T-cell (primary cell): Measurements from ENCODE around the gene MRI1. TPM values are rescaled to one million over a fixed set of nuclear protein-coding genes. Genes with fewer than 3 reads are reported as not detected.

Experiments used
- ATAC-seq, 4 experiments: fragments of 200-7000 bp in 3 of 4; fragments of 150-1000 bp in 1 of 4; cut with Tn5 transposase; replicated peaks in 1 of 4; 1 replicate in 3 of 4; 2 replicates in 1 of 4; pipeline ENCODE4 v1.10.0; 2021; ENCODE audit warnings: moderate library complexity in 3 of 4, mild to moderate bottlenecking in 2 of 4, moderate number of reproducible peaks in 1 of 4
- CTCF ChIA-PET, 2 donors: fragments of 300-600 bp; sonication (Branson Sonifier 250); formaldehyde crosslinking; loops; one replicate each; lab custom pipeline; 2022; ENCODE audit warnings: antibody characterized with exemption in 2 of 2; lab: Charles Lee
- POLR2A ChIA-PET, 2 donors: fragments of 300-600 bp; sonication (Branson Sonifier 250); formaldehyde crosslinking; loops; one replicate each; lab custom pipeline; 2022; ENCODE audit warnings: antibody characterized with exemption in 2 of 2; lab: Charles Lee
- DNase-seq, 35 experiments: peaks; one replicate each; pipeline versions ENCODE4 v3.0.0 to v3.0.0-alpha.2; 2013 to 2023
- H3K27ac ChIP-seq: one replicate; pipeline ENCODE4 v1.5.1; 2013; ENCODE audit warnings: low read length
- H3K27me3 ChIP-seq, 2 experiments: replicated peaks in 1 of 2; 1 replicate in 1 of 2; 2 replicates in 1 of 2; pipeline versions ENCODE4 v1.6.1 to v1.7.0; 2013; ENCODE audit warnings: low read length in 1 of 2, mixed read lengths in 1 of 2; ENCODE audit not compliant: control insufficient read depth in 2 of 2, insufficient read depth in 2 of 2; ENCODE audit errors: extremely low read depth in 1 of 2
- H3K36me3 ChIP-seq, 2 donors: 1 replicate in 1 of 2; 2 replicates in 1 of 2; pipeline versions ENCODE4 v1.6.1 to v1.7.0; 2013; ENCODE audit warnings: low read length in 1 of 2; ENCODE audit not compliant: control insufficient read depth in 2 of 2, insufficient read depth in 1 of 2; ENCODE audit errors: extremely low read depth in 1 of 2
- H3K4me1 ChIP-seq, 2 experiments: 1 replicate in 1 of 2; 2 replicates in 1 of 2; pipeline versions ENCODE4 v1.6.1 to v1.7.0; 2013; ENCODE audit warnings: low read length in 2 of 2, mixed read lengths in 1 of 2; ENCODE audit not compliant: insufficient read depth in 2 of 2, control insufficient read depth in 1 of 2; ENCODE audit errors: extremely low read depth in 1 of 2
- H3K4me3 ChIP-seq, 2 donors: 1 replicate in 1 of 2; 2 replicates in 1 of 2; pipeline versions ENCODE4 v1.5.1 to v1.7.0; 2013; ENCODE audit warnings: mild to moderate bottlenecking in 2 of 2, low read length in 1 of 2, moderate library complexity in 1 of 2; ENCODE audit not compliant: control insufficient read depth in 1 of 2; ENCODE audit errors: extremely low read depth in 1 of 2
- H3K9me3 ChIP-seq: 2 replicates; pipeline ENCODE4 v1.7.0; 2013
- H3K27ac Mint-ChIP-seq, 2 donors: one replicate each; pipeline ENCODE4 v1.8.0; 2020 to 2021; ENCODE audit warnings: mild to moderate bottlenecking in 2 of 2, mixed read lengths in 2 of 2
- H3K27me3 Mint-ChIP-seq, 2 donors: one replicate each; pipeline ENCODE4 v1.8.0; 2021 to 2022; ENCODE audit warnings: mixed read lengths in 2 of 2
- H3K36me3 Mint-ChIP-seq: one replicate; pipeline ENCODE4 v1.8.0; 2021; ENCODE audit warnings: mixed read lengths
- H3K4me1 Mint-ChIP-seq, 3 donors: one replicate each; pipeline ENCODE4 v1.8.0; 2020 to 2022; ENCODE audit warnings: mixed read lengths in 3 of 3, mild to moderate bottlenecking in 1 of 3
- H3K4me3 Mint-ChIP-seq, 3 donors: one replicate each; pipeline ENCODE4 v1.8.0; 2020 to 2022; ENCODE audit warnings: mild to moderate bottlenecking in 3 of 3, mixed read lengths in 3 of 3, moderate library complexity in 3 of 3
- H3K9me3 Mint-ChIP-seq, 3 donors: one replicate each; pipeline ENCODE4 v1.8.0; 2020 to 2022; ENCODE audit warnings: mixed read lengths in 3 of 3
- WGBS: methylation state at CpG from one replicate; pipeline ENCODE4 v1.1.5; 2013; ENCODE audit warnings: missing lambda C conversion rate; ENCODE audit not compliant: insufficient coverage; 5-methylcytosine and 5-hydroxymethylcytosine counted together
- total RNA-seq, 35 experiments: library from RNA in 6 of 35; stranded (reverse) in 6 of 35; fragments of 120-200 nt in 1 of 35; gene quantifications; one replicate each; pipeline versions ENCODE4 v1.2.1 to v1.2.4 and lab custom pipeline; 2013 to 2026

Gene MRI1
- total RNA-seq, 5 donors from 2014 or later (not counting 1 experiment from before 2014, with no cell fraction given): 37.6 to 107 (median 94.3) TPM

GRCh38 chr19:13794398-13794756, 30.1 kb downstream of the MRI1 start:
- DNase-seq: no peak

GRCh38 chr19:13794757-13795589, 30.7 kb downstream of the MRI1 start, which contains the start of gene ZSWIM4:
ZSWIM4 (plus strand) TSS chr19:13795443; CDS start chr19:13795649, 206 bp downstream.
- Mint-ChIP-seq H3K27ac (peak within 1 kb of the TSS; percentile 94 to 96), H3K4me1 (peaks cover 30 to 35% (median 34%) of the 10 kb centered on the region in 3 donors), H3K9me3 (no peaks in the 10 kb centered on the region), H3K4me3 (peak within 1 kb of the TSS; percentile 94 to 97 (median 95)), H3K27me3 (no peaks in the 10 kb centered on the region), H3K36me3 (no peaks in the 10 kb centered on the region)
- WGBS: under 1% methylated on average over 64 of the region's 71 CpGs
- ATAC-seq (peak; percentile 92 to 97 (median 96)), DNase-seq (peak; percentile 64 to 94 (median 79))
- H3K27me3 ChIP-seq: no peaks in the 10 kb centered on the region
- H3K27ac ChIP-seq: peak within 1 kb of the TSS; percentile 73
- ChIA-PET CTCF (interaction anchor here in 1 of 2 donors (0.6 to 0.8 kb wide), 5 partner anchors 12 to 201 kb away, joined by 3 to 8 read pairs (median 5); partner anchors contain the start of gene C19orf53), POLR2A (interaction anchor here in 1 of 2 donors (0.7 to 1.1 kb wide), 2 partner anchors 46 to 51 kb away, joined by 3 read pairs; no protein-coding TSS in a partner anchor)
- H3K9me3 ChIP-seq: no peaks in the 10 kb centered on the region
- peak within 1 kb of the TSS; percentile 69 to 70 for H3K4me3 ChIP-seq
- H3K36me3 ChIP-seq: no peaks in the 10 kb centered on the region
- H3K4me1 ChIP-seq: peaks cover 6 to 32% of the 10 kb centered on the region in 2 experiments

More at GRCh38 chr19:13794398-13794756, 30.1 kb downstream of the MRI1 start:
- peak overlapping the region; percentile 69 to 70 for H3K4me3 ChIP-seq
- Mint-ChIP-seq H3K36me3 (no peaks in the 10 kb centered on the region), H3K27me3 (no peaks in the 10 kb centered on the region), H3K27ac (peak overlapping the region; percentile 94 to 96), H3K9me3 (no peaks in the 10 kb centered on the region), H3K4me3 (peak overlapping the region; percentile 94 to 97 (median 95)), H3K4me1 (peaks cover 31 to 36% (median 35%) of the 10 kb centered on the region in 3 donors)
- 32% methylated on average over 6 of the region's 8 CpGs for WGBS
- H3K27me3 ChIP-seq: no peaks in the 10 kb centered on the region
- ChIA-PET POLR2A (interaction anchor here in 1 of 2 donors (1.1 kb wide), 1 partner anchor 46 kb away, joined by 3 read pairs; no protein-coding TSS in a partner anchor), CTCF (interaction anchor here in 1 of 2 donors (0.6 to 0.8 kb wide), 2 partner anchors 20 to 43 kb away, joined by 4 to 6 read pairs; partner anchors contain the start of gene C19orf53)
- no peaks in the 10 kb centered on the region for H3K9me3 ChIP-seq
- no peak for ATAC-seq
- peaks cover 6 to 38% of the 10 kb centered on the region in 2 experiments for H3K4me1 ChIP-seq
- H3K27ac ChIP-seq: peak overlapping the region; percentile 73
- no peaks in the 10 kb centered on the region for H3K36me3 ChIP-seq

- no peaks in the 10 kb centered on the region for H3K9me3 Mint-ChIP-seq
- 5% methylated on average over 42 of the region's 42 CpGs for WGBS
- no peak for DNase-seq
- H3K27me3 Mint-ChIP-seq: no peaks in the 10 kb centered on the region
- peak overlapping the region; percentile 70 to 82 for H3K27ac Mint-ChIP-seq
- H3K4me1 Mint-ChIP-seq: peaks cover 26 to 29% (median 28%) of the 10 kb centered on the region in 3 donors
- ChIA-PET CTCF (interaction anchor here in 1 of 2 donors (0.6 to 0.8 kb wide), 3 partner anchors 11 to 202 kb away, joined by 3 to 8 read pairs (median 5); no protein-coding TSS in a partner anchor), POLR2A (no interaction called here)
- Histone ChIP-seq H3K27me3 (no peaks in the 10 kb centered on the region), H3K4me1 (peaks cover 6 to 27% of the 10 kb centered on the region in 2 experiments), H3K4me3 (peak overlapping the region; percentile 67 to 70), H3K36me3 (no peaks in the 10 kb centered on the region), H3K27ac (no peak overlapping the region), H3K9me3 (no peaks in the 10 kb centered on the region)
- no peaks in the 10 kb centered on the region for H3K36me3 Mint-ChIP-seq
- peak; percentile 9 to 18 (median 12) for ATAC-seq
- H3K4me3 Mint-ChIP-seq: peak overlapping the region; percentile 70 to 97 (median 80)
Observed at GRCh38 chr19:13795595-13796300, 31.4 kb downstream of the MRI1 start.

GRCh38 chr19:13796301-13797057, 32.2 kb downstream of the MRI1 start:
- H3K9me3 Mint-ChIP-seq: no peaks in the 10 kb centered on the region
- CTCF ChIA-PET: no interaction called here
- peak overlapping the region; percentile 70 to 82 for H3K27ac Mint-ChIP-seq
- H3K27me3 Mint-ChIP-seq: no peaks in the 10 kb centered on the region
- 41% methylated on average over 7 of the region's 12 CpGs for WGBS
- H3K4me3 Mint-ChIP-seq: peak overlapping the region; percentile 70 to 97 (median 80)
- Histone ChIP-seq H3K27me3 (no peaks in the 10 kb centered on the region), H3K36me3 (peaks cover 0 to 3% of the 10 kb centered on the region in 2 donors), H3K27ac (no peak overlapping the region), H3K4me1 (peaks cover 6 to 27% of the 10 kb centered on the region in 2 experiments), H3K9me3 (no peaks in the 10 kb centered on the region), H3K4me3 (peak overlapping the region; percentile 67 to 70)
- ATAC-seq (no peak), DNase-seq (no peak)
- POLR2A ChIA-PET: no interaction called here
- peaks cover 29 to 33% (median 32%) of the 10 kb centered on the region in 3 donors for H3K4me1 Mint-ChIP-seq
- H3K36me3 Mint-ChIP-seq: peaks cover 4% of the 10 kb centered on the region

GRCh38 chr19:13797058-13797440, 32.7 kb downstream of the MRI1 start:
- H3K27me3 Mint-ChIP-seq: no peaks in the 10 kb centered on the region
- Histone ChIP-seq H3K27ac (no peak overlapping the region), H3K4me3 (no peak overlapping the region), H3K9me3 (no peaks in the 10 kb centered on the region), H3K4me1 (peaks cover 6 to 27% of the 10 kb centered on the region in 2 experiments), H3K36me3 (peaks cover 0 to 3% of the 10 kb centered on the region in 2 donors), H3K27me3 (no peaks in the 10 kb centered on the region)
- no peak overlapping the region for H3K27ac Mint-ChIP-seq
- peaks cover 4% of the 10 kb centered on the region for H3K36me3 Mint-ChIP-seq
- 75% methylated on average over 1 of the region's 4 CpGs for WGBS
- POLR2A ChIA-PET: interaction anchor here in 1 of 2 donors (1.0 kb wide), 1 partner anchor 53 kb away, joined by 3 read pairs; no protein-coding TSS in a partner anchor
- DNase-seq (no peak), ATAC-seq (no peak)
- CTCF ChIA-PET: interaction anchor here in 1 of 2 donors (0.7 to 1.0 kb wide), 2 partner anchors 9 to 40 kb away, joined by 3 read pairs; no protein-coding TSS in a partner anchor
- no peaks in the 10 kb centered on the region for H3K9me3 Mint-ChIP-seq
- H3K4me1 Mint-ChIP-seq: peaks cover 29 to 33% (median 32%) of the 10 kb centered on the region in 3 donors
- peak overlapping the region; percentile 70 to 97 (median 80) for H3K4me3 Mint-ChIP-seq
